K562 (cell line): ENCODE measurements around the gene ELOVL1. TPM values are rescaled to one million over a fixed set of nuclear protein-coding genes. Genes with fewer than 3 reads are reported as not detected.

ENCODE experiments used
- ATAC-seq: fragments of 200-7000 bp; cut with Tn5 transposase; 3 replicates; pipeline ENCODE4 v1.9.1; 2020; ENCODE audit warnings: moderate library complexity
- BruUV-seq: library from RNA; stranded (reverse); fragments of 400-500 nt; replicated peaks from 2 replicates; lab custom pipeline; 2021; lab: Mats Ljungman, UMichigan
- CTCF ChIA-PET: fragments of 300-600 bp; formaldehyde crosslinking; extraction: SDS; loops from one replicate; lab custom pipeline; 2021; ENCODE audit warnings: low intra/inter-chr PET ratio; lab: Yijun Ruan, JAX
- POLR2A ChIA-PET: fragments of 300-600, 350-650 bp; sonication (Branson Sonifier 250); formaldehyde crosslinking; extraction: SDS; loops from one replicate; lab custom pipeline; 2021; ENCODE audit warnings: antibody characterized with exemption, inconsistent platforms; lab: Yijun Ruan, JAX
- DNase-seq, 4 experiments: peaks; one replicate each; pipeline versions ENCODE4 v3.0.0 to v3.0.0-alpha.2; 2011 to 2018; ENCODE audit warnings: low spot score in 3 of 4, mixed read lengths in 3 of 4; ENCODE audit errors: extremely low read depth in 1 of 4
- FAIRE-seq: peaks from 2 replicates; lab custom pipeline; 2011; peaks lifted over from hg19 to GRCh38; lab: Jason Lieb, UNC
- H2AFZ ChIP-seq: 2 replicates; pipeline ENCODE4 v1.6.0; 2011; ENCODE audit warnings: low read depth, low read length, control low read depth, inconsistent platforms
- H3K27ac ChIP-seq: fragments of 200-600 bp; 3 replicates; pipeline ENCODE4 v1.8.0; 2011; ENCODE audit warnings: low read depth, mild to moderate bottlenecking, control low read depth, inconsistent platforms, low read length, moderate library complexity, mixed read lengths; ENCODE audit errors: extremely low read depth
- H3K27me3 ChIP-seq, 2 experiments: fragments of 300-600 bp in 1 of 2; 2 replicates in 1 of 2; 3 replicates in 1 of 2; pipeline versions ENCODE4 v1.6.0 to v1.8.0; 2011; ENCODE audit warnings: inconsistent platforms in 2 of 2, low read length in 2 of 2, mild to moderate bottlenecking in 1 of 2, mixed read lengths in 1 of 2, moderate library complexity in 1 of 2; ENCODE audit not compliant: control insufficient read depth in 2 of 2, insufficient read depth in 2 of 2
- H3K36me3 ChIP-seq: fragments of 300-600 bp; 3 replicates; pipeline ENCODE4 v1.8.0; 2011; ENCODE audit warnings: mild to moderate bottlenecking, low read length, inconsistent platforms; ENCODE audit not compliant: control insufficient read depth, insufficient read depth
- H3K4me1 ChIP-seq, 2 experiments: fragments of 200-600 bp in 1 of 2; replicated peaks in 1 of 2; 2 replicates in 1 of 2; 3 replicates in 1 of 2; pipeline versions ENCODE4 v1.5.1 to v1.8.0; 2011; ENCODE audit warnings: inconsistent platforms in 2 of 2, low read length in 2 of 2, mild to moderate bottlenecking in 1 of 2, mixed read lengths in 1 of 2, moderate library complexity in 1 of 2; ENCODE audit not compliant: control insufficient read depth in 2 of 2, insufficient read depth in 2 of 2
- H3K4me2 ChIP-seq: 2 replicates; pipeline ENCODE4 v1.6.1; 2011; ENCODE audit warnings: low read length, control low read depth, inconsistent platforms, mixed read lengths; ENCODE audit not compliant: insufficient read depth
- H3K4me3 ChIP-seq: fragments of 200-600 bp; sonication (generic), shearing (Covaris generic); 2 replicates; pipeline ENCODE4 v1.5.1; 2016; ENCODE audit warnings: control low read depth, inconsistent platforms
- H3K79me2 ChIP-seq: fragments of 200-600 bp; 3 replicates; pipeline ENCODE4 v1.8.0; 2011; ENCODE audit warnings: low read length, inconsistent platforms; ENCODE audit not compliant: control insufficient read depth, insufficient read depth
- H3K9ac ChIP-seq, 2 experiments: 2 replicates each; pipeline versions ENCODE4 v1.6.0 to v1.6.1; 2011; ENCODE audit warnings: low read depth in 2 of 2, low read length in 2 of 2, control low read depth in 1 of 2, inconsistent platforms in 1 of 2, mild to moderate bottlenecking in 1 of 2, mixed read lengths in 1 of 2; ENCODE audit not compliant: insufficient read depth in 1 of 2
- H3K9me1 ChIP-seq: one replicate; pipeline ENCODE4 v1.6.0; 2011; ENCODE audit warnings: inconsistent platforms, mild to moderate bottlenecking, low read length, moderate library complexity; ENCODE audit not compliant: control insufficient read depth, insufficient read depth
- H3K9me3 ChIP-seq: replicated peaks from 2 replicates; pipeline ENCODE4 v1.5.1; 2011; ENCODE audit warnings: low read depth, low read length, inconsistent platforms; ENCODE audit not compliant: control insufficient read depth, insufficient read depth
- H4K20me1 ChIP-seq: replicated peaks from 2 replicates; pipeline ENCODE4 v1.6.1; 2011; ENCODE audit warnings: low read length, inconsistent platforms, mixed read lengths; ENCODE audit not compliant: control insufficient read depth, insufficient read depth
- BHLHE40 ChIP-seq: IDR thresholded peaks from 2 replicates; pipeline ENCODE4 v1.6.1; 2011; ENCODE audit warnings: low read length, improper control_type of control experiment
- CBFA2T2 ChIP-seq: fragments of 450-650 bp; conservative IDR thresholded peaks from 2 replicates; pipeline ENCODE4 v1.6.1; 2017; ENCODE audit warnings: mild to moderate bottlenecking
- CEBPZ ChIP-seq: fragments of 150-350 bp; IDR thresholded peaks from 2 replicates; pipeline ENCODE4 v1.6.1; 2014; ENCODE audit warnings: low read depth, mild to moderate bottlenecking, low read length, borderline replicate concordance
- ELF1 ChIP-seq: fragments of 200-800 bp; sonication (Bioruptor generic); IDR thresholded peaks from 2 replicates; pipeline ENCODE4 v1.6.1; 2016; ENCODE audit warnings: missing genetic modification characterization, missing compliant biosample characterization
- LCOR ChIP-seq: sonication (generic); formaldehyde crosslinking; IDR thresholded peaks from 2 replicates; pipeline ENCODE4 v1.8.0; 2022; ENCODE audit warnings: mild to moderate bottlenecking, missing genetic modification reagents
- MAX ChIP-seq: sonication (generic); formaldehyde crosslinking; IDR thresholded peaks from 2 replicates; pipeline ENCODE4 v1.9.0; 2022; ENCODE audit warnings: mild to moderate bottlenecking, missing genetic modification reagents
- MED1 ChIP-seq: sonication (generic); formaldehyde crosslinking; IDR thresholded peaks from 2 replicates; pipeline ENCODE4 v1.8.1; 2023; ENCODE audit warnings: missing genetic modification reagents, borderline replicate concordance
- NFIX ChIP-seq: fragments of 250-450 bp; sonication (Bioruptor Pico); IDR thresholded peaks from 2 replicates; pipeline ENCODE4 v1.4.0; 2020; ENCODE audit warnings: low read depth, mild to moderate bottlenecking, moderate library complexity
- SAP30 ChIP-seq: fragments of 200-600 bp; sonication (generic); IDR thresholded peaks from 2 replicates; pipeline ENCODE4 v1.6.1; 2012; ENCODE audit warnings: borderline replicate concordance, low read depth, mild to moderate bottlenecking, moderate library complexity, low read length, control low read depth, inconsistent platforms; ENCODE audit not compliant: insufficient read depth, poor library complexity, severe bottlenecking
- SUPT5H ChIP-seq: fragments of 450-650 bp; IDR thresholded peaks from 2 replicates; pipeline ENCODE4 v1.6.1; 2016
- TAL1 ChIP-seq: fragments of 450-650 bp; IDR thresholded peaks from 2 replicates; pipeline ENCODE4 v1.6.1; 2016; ENCODE audit warnings: mild to moderate bottlenecking
- U2AF1 ChIP-seq: fragments of 200-400 bp; formaldehyde crosslinking; optimal IDR thresholded peaks from 2 replicates; pipeline ENCODE3; 2017; ENCODE audit warnings: mild to moderate bottlenecking, low read depth, low read length, moderate library complexity
- WHSC1 ChIP-seq: IDR thresholded peaks from one replicate; pipeline ENCODE4 v1.6.1; 2012; ENCODE audit warnings: low read length, control low read depth, inconsistent platforms
- YY1 ChIP-seq, 3 experiments: IDR thresholded peaks; 2 replicates each; pipeline ENCODE4 v1.6.1; 2011; ENCODE audit warnings: low read length in 2 of 3, mild to moderate bottlenecking in 2 of 3, moderate library complexity in 2 of 3, borderline replicate concordance in 1 of 3, control low read depth in 1 of 3, low read depth in 1 of 3; ENCODE audit not compliant: insufficient read depth in 3 of 3, insufficient replicate concordance in 2 of 3, control insufficient read depth in 1 of 3, insufficient read length in 1 of 3; ENCODE audit errors: extremely low read depth in 1 of 3
- WGBS: fragments of 100-300 bp; shearing (Covaris generic); methylation state at CpG from one replicate; pipeline ENCODE4 v1.1.6; 2016; ENCODE audit warnings: low coverage, mixed read lengths; ENCODE audit not compliant: insufficient coverage; ENCODE audit errors: missing lambda C conversion rate; 5-methylcytosine and 5-hydroxymethylcytosine counted together
- in situ Hi-C: fragments of 300-500 bp; cut with MboI; formaldehyde crosslinking; loops from 4 replicates; pipeline ENCODE4 v1.15.0; 2018; ENCODE audit warnings: inconsistent platforms, mixed read lengths
- intact Hi-C: fragments of 100-400 bp; cut with micrococcal nuclease; formaldehyde crosslinking; loops from 2 replicates; pipeline ENCODE4 v1.14.2; 2022
- polyA plus RNA-seq, 8 experiments: library from polyadenylated mRNA; depleted of rRNA in 4 of 8; stranded (reverse) in 5 of 8; unstranded in 3 of 8; fragments of >200 nt; fragmentation: Nextera tagmentation in 2 of 8; fragmentation: Illumina TruSeq in 1 of 8; extraction: Ambion mirVana in 2 of 8; extraction: Trizol in 1 of 8; gene quantifications; 2 replicates each; pipeline versions ENCODE4 v1.2.1 to v1.2.3, GENCODE V29; 2011 to 2014; ENCODE audit warnings: inconsistent platforms in 1 of 8, missing spikeins in 1 of 8
- total RNA-seq, 7 experiments: library from RNA; depleted of rRNA in 6 of 7; stranded (reverse); fragments of >200 nt in 6 of 7; fragmentation: Illumina TruSeq in 2 of 7; extraction: Trizol in 2 of 7; gene quantifications; 2 replicates each; pipeline versions ENCODE4 v1.2.1 to v1.2.3, GENCODE V29; 2011 to 2021; ENCODE audit warnings: low replicate concordance in 1 of 7
- TF ChIP-seq, protein P1 (sequence below): fragments of 250-450 bp; sonication (Bioruptor Pico); IDR thresholded peaks from 2 replicates; pipeline ENCODE4 v1.8.0; 2022; ENCODE audit warnings: inconsistent platforms

ELOVL1 gene
- total and polyA plus RNA-seq, 9 of the 15 experiments (the other 6 are each of a cell fraction or from before 2014, with no cell fraction given) = 51.0 to 157 (median 70.3) TPM

DNA sequence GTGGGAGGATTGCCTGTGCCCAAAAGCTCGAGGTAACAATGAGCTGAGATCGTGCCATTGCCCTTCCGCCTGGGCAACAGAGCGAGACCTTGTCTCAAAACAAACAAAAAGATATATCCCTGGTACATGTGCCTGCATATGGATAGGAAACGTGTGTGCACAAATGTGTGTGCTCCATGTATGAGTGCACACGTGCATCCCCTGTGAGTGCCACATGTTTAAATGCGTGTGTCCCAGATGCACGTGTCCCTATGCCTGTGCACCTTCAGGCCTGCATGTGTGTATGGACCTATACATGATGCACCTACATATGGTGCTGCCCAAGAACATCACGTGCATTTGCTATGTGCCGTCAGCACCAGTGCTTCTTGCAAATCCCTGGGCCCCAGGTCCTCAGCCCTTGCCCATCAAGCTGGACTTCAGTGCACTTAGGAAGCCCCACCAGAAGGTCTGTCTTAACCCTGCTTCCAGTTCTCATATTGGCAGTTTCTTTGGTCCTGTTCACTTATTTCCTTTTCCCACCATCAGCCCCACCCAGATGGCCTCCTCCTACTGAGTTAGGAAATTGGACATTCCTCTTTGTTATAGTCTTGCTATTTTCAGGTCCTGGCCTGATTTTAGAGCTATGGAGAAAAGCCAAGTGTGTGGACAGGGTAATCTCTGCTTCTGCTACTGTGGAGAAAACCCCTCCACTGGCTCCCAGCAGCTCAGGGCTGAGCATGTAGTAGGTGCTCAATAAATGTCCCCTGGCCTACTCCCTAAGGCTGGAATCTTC lies 51.7 kb downstream of the ELOVL1 start:
- CTCF ChIA-PET = no interaction called here

More for the DNA sequence above, 51.7 kb downstream of the ELOVL1 start:
- Histone ChIP-seq H3K4me3 (no peak overlapping the region), H3K36me3 (no peaks in the 10 kb centered on the region), H3K4me1 (peaks cover 3 to 16% of the 10 kb centered on the region in 2 experiments; a peak in 3 of 5 replicates), H4K20me1 (peaks cover 8% of the 10 kb centered on the region; the same call in 1 of the 2 replicates), H3K4me2 (no peak overlapping the region), H3K79me2 (no peaks in the 10 kb centered on the region), H3K9me1 (no peaks in the 10 kb centered on the region), H2AFZ (no peak overlapping the region), H3K9ac (no peak overlapping the region), H3K9me3 (no peaks in the 10 kb centered on the region), H3K27ac (no peak overlapping the region), H3K27me3 (peaks cover 6 to 37% of the 10 kb centered on the region in 2 experiments; a peak in 3 of 5 replicates)
- POLR2A ChIA-PET = interaction anchor here (1.1 kb wide), 1 partner anchor 13 kb away, joined by 3 read pairs; no protein-coding TSS in a partner anchor
- intact Hi-C loops (no loop called here), in situ Hi-C loops (no loop called here)
- no TSS peak for BruUV-seq
- TF ChIP-seq MAX (peak; percentile 20; the same call in 1 of the 2 replicates), LCOR (CRISPR knock-in tag) (no peak), ELF1 (tag) (no peak), WHSC1 (no peak), CBFA2T2 (no peak), SUPT5H (no peak), NFIX (no peak), BHLHE40 (0 out of 2 replicates have a peak, but pooled peaks have one; percentile 22), U2AF1 (no peak), MED1 (CRISPR knock-in tag) (no peak), SAP30 (no peak), TAL1 (no peak), YY1 (IDR thresholded peaks at IDR 0.05; ENCODE audit: borderline replicate concordance in 1 of 3, control insufficient read depth in 1 of 3, extremely low read depth in 1 of 3, insufficient read depth in 3 of 3, insufficient read length in 1 of 3, insufficient replicate concordance in 2 of 3, low read depth in 1 of 3, low read length in 2 of 3) (no peak), CEBPZ (no peak)
- TF ChIP-seq, protein P1, sequence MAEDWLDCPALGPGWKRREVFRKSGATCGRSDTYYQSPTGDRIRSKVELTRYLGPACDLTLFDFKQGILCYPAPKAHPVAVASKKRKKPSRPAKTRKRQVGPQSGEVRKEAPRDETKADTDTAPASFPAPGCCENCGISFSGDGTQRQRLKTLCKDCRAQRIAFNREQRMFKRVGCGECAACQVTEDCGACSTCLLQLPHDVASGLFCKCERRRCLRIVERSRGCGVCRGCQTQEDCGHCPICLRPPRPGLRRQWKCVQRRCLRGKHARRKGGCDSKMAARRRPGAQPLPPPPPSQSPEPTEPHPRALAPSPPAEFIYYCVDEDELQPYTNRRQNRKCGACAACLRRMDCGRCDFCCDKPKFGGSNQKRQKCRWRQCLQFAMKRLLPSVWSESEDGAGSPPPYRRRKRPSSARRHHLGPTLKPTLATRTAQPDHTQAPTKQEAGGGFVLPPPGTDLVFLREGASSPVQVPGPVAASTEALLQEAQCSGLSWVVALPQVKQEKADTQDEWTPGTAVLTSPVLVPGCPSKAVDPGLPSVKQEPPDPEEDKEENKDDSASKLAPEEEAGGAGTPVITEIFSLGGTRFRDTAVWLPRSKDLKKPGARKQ (CRISPR knock-in tag) = no peak
- no peak for DNase-seq
- FAIRE-seq = no peak
- ATAC-seq = no peak
- WGBS = 14% methylated on average over 10 of the region's 10 CpGs
